Activated gamma-delta T cell (primary cell): ENCODE data around the gene RAMAC.
"Not testable (repeated sequence)": the region's sequence is repeated elsewhere in the genome, so short reads cannot be mapped to it uniquely, and the experiment has no call there.

Experiments
- DNase-seq: peaks from one replicate; lab custom pipeline; 2025; lab: John Stamatoyannopoulos, UW
- total RNA-seq, 2 donors: gene quantifications; one replicate each; lab custom pipeline; 2026; lab: John Stamatoyannopoulos, UW

The RAMAC gene
- 13.3 to 18.6 reads per million in 2 donors for total RNA-seq

DNA sequence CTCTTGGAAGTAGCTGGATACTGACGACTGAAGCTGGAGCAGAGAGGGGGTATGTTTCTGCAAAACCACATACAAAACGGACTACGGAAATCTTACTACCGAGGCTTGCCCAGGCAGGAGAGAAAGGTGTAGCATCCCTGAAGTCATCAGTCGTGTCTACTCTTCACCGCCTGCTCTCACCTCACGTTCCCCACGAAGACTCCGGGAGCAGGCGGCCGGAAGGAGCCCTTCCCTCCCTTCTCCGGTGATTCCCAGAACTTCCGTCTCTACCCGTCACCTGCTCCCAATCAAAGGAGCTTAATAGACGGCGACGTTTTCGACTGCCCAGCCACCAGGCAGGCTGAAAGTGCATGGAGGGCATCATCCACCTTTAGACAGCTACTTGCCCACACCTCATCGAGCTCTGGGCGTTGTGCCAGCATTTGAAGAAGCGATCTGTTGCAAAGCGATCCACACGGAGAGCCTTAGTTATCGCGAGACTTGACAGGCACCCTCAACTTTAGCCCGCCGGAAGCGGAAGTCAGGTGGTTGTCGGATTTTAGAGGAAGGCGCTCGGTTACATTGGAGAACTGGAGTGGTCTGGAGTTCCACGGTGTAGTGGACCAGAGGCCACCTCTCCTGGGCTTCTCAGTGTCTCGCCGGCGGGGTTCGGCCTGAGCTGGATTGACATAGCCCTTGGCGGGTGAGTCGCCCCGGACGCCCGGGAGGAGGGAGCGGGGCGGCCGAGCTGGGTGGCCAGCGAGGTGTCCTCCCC is at the start of gene RAMAC:
Gene RAMAC (plus strand): TSS at position 523 of the 754 bp plus-strand sequence. CDS start 2,809 bp downstream, outside the sequence.
- no peak for DNase-seq

DNA sequence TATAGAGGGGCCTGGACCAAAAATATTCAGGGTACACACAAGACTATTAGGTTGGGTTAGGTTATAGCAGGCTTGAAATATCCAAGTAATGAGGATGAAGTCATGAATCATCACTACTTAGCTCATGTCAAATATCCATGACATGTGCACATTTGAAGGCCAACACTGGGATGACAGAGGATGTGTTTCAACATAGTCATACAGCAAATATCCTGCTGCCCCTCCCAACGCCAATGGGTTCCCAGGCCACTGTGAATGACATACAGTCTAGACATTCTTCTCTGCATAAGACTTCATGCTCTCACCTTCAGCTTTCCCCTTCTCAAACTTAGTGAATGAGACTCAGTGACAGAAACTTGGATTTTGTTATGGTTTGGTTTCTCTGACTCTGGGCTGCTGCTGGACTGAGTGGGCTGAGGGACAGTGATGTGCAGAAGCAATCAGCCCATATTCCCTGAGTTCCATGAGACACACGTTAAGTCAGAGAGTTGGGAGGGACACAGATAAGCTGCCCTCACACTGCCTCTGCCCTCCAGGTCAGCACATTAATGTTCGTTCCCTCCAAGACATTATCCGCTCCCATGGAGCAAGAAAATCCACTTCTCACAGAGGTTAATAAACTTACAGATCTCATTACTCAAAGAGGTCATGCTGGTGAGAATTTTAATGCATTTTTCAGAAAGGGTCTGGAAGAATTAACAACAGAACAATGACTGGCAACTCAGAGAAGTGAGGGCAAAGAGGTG is 48.9 kb upstream of the RAMAC start:
- DNase-seq, result no peak

DNA sequence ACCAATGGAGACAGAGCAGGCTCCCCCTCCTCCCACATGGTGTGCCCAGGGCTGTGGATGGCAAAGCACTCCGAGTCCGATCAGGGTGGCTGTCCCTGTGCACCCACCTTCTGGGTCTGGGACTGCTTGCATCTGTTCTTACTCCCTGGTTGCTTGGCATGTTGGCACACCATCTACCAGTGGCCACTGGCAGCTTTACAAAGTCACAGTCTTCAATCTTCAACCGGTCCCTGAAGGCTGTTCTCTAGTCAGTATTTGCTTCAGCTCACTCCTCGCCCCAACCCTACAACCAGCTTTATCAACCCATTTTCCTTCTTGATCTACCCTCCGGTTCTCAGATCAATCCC is 48.3 kb upstream of the RAMAC start:
- DNase-seq, result no peak

DNA sequence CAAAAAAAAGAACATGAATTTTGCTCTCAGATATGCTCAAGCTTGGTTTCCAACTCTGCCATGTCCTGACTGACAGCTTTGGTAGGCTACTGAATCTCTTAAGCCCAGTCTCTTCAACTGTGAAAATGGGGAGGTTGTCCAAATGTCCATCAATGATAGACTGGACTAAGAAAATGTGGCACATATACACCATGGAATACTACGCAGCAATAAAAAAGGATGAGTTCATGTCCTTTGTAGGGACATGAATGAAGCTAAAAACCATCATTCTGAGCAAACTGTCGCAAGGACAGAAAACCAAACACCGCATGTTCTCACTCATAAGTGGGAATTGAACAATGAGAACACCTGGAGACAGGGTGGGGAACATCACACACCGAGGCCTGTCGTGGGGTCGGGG is 46.3 kb upstream of the RAMAC start:
- DNase-seq, result not testable (repeated sequence)

DNA sequence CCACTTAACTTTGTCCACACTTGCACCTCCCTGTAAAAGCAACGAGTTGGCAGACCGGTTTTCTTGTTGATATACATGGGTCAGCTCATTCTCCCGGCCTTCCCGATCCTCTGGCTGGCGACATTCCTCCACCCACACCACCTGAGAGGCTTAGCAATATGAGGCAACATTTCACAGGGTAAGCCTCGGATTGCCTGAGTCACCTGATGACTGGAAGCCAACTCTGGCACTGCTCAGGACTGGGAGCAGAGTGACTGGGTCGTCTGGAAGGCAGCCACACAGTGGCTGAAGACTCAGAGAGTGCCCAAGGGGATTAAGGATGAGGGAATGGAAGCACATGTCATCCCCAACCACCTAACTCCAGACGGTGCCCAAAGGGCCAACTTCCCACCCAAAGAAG is 43.3 kb upstream of the RAMAC start:
- no peak for DNase-seq

DNA sequence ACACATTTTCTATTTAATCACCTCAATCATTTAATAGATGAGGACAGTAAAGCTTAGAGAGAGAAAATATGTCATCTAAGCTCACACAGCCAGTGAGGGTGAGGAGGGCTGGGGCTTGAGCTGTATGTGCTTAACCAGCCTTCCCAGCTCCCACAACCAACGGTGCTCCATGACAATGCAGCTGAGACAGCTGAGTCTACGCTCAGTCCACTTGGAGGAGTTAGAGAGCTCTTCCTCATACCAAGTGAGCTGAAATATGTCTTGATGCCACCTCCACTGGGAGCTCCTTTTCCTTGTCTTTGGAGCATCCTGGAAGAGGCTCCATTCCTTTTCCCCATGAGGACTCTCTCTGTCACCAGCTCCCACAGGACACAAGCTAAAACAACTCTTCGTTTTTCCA is 42.8 kb upstream of the RAMAC start:
- DNase-seq, result no peak

DNA sequence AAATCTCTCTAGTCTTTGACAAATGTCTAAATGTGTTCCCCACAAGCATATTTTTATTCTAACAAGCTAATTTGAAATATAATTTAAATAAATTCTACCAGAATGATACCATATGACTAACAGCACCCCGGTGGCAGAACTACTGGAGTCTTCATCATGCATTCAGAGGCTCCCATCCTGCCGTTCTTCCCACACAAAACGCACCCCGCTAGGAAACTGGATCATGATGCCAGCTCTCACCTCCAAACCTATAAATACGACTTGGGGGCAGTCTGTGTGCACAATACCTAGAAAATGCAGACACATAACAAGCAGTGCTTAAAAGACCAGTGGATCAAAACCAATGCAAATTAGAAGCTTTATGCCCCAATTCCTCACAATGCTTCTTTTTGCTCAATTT is 42.0 kb upstream of the RAMAC start:
- DNase-seq, result no peak

DNA sequence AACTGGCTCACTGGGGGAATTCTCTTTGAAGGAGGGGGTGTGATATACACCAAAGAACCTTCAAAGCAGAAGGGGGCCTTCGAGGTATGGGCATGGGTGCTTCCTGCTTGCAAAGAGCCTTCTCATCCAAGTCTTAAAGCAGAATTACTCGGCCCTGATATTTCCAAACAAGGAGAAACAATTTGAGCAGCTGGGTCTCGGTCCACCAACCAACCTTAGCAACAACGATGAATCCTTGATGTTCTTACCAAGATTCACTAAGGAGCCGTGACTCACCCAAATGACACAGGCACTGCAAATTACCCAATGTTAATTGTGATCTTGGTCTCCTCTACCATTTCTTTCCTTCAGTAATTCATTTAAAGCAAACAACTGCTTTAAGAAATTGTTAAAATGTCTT is 41.2 kb upstream of the RAMAC start:
- no peak for DNase-seq

DNA sequence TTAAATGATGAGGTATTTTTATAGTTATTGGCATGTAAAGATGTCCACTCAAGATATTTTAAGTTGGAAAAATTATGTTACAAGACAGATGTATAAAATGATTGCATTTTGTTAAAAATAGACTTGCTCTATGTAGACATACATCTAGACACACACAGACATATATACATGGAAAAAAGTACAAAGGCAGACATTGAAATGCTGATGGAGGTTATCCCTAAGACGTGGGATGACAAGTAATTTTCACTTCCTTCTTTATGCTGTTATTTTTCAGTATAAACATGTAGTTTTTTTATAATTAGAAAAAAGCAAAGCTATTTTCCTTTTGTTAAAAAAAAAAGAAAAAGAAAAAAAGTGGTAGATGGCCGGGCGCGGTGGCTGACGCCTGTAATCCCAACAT is 40.7 kb upstream of the RAMAC start:
- DNase-seq, result no peak

DNA sequence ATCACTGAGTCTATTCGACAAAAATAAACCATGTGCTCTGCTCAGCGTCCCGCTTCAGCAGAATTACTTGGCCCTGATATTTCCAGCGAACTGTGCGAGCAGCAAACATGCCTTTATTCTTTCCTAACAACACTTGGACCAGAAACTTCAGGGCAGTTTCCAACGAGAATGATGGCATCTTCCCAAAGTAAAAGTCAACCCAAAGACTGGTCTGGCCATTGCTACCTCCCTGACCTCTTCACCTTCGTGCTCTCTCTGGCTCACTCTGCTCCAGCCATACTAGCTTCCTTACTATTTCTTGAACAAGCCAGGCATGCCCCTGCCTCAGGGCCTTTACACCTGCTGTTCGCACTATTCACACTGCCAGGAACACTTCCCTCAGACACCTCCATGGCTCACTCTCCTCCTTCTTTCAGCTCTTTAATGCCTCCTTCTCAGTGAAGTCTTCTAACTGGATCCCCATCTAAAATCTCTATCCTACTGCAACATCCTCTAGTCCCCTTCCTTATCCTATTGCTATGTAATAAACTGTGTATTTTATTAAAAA is 39.8 kb upstream of the RAMAC start:
- DNase-seq, result no peak

DNA sequence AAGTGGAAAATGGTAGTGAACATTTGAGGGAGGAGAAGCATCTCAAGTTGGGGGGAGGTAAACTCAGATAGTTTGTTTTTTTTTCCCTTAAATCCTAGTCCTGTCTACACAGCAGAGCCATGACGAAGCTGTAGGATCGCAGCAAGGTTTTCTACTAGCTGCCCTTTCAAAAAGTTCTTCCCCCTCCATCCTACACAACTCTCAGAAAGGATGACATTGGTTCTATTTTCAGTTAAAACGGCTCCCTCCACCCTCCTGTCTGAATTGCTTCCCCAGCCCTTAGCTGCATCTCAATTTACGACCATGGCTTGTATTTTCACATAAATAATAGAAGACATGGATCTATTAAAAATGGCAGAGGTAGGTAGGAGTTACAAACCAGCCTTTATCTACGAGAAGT is 35.7 kb upstream of the RAMAC start:
- no peak for DNase-seq

DNA sequence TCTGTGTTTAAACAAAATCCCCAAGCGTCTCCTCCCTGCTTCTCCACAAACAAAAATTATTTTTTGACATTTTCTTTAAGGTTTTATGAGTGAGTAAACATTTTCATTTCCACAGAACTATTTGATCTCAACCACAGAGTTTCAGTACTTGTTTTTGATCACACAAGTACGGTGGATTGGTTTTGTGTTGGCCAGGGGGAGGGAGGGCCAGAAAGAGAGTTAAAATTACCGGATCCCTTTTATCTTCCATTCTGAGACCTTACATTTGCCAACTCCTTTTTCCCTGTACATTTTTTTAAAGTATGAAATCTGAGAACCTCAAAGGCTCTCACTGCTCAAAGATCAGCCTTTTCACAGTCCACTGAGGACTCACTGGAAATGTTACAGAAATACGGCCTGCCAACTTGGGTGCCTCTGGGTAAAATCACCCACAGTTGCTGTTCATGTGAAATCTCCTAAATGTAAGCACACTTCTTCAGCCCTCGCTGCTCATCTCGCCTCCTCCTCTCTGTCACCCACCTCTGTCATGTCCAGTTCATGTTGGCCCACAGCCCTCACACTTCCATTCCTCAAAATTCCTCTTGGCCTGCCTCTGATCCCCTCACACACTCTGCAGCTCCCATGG is 35.2 kb upstream of the RAMAC start:
- DNase-seq, result no peak

DNA sequence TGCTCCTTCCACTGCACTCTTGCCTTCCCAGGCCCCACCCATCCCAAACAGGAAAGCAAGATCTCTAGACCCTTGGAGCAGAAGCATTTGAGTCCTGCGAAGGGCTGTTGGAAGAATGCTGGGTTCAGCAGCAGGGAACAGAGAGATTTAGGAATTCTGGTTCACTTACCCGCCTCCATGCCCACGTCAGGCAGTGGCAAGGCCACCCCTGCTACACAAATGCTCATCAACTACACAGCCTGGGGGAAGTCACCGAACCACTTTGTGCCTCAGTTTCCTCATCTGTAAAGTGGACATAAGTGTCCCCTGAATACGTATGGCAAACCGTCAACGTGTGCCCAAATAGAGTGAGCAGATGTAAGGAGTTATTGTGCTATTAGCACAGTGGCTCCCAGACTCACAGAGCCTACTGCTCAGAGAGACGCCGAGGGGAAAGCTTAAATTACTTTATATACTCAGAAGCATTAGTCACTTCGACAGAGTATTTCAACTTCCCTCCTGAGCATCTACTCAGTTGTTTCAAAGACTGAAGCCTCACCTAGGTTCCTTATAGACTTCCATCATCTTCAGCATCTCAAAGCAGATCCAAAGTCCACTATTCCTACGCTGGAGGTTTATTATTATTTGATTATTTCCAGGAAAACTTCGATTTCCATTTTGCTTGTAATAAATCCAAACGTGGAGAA is 34.4 kb upstream of the RAMAC start:
- DNase-seq, result no peak

DNA sequence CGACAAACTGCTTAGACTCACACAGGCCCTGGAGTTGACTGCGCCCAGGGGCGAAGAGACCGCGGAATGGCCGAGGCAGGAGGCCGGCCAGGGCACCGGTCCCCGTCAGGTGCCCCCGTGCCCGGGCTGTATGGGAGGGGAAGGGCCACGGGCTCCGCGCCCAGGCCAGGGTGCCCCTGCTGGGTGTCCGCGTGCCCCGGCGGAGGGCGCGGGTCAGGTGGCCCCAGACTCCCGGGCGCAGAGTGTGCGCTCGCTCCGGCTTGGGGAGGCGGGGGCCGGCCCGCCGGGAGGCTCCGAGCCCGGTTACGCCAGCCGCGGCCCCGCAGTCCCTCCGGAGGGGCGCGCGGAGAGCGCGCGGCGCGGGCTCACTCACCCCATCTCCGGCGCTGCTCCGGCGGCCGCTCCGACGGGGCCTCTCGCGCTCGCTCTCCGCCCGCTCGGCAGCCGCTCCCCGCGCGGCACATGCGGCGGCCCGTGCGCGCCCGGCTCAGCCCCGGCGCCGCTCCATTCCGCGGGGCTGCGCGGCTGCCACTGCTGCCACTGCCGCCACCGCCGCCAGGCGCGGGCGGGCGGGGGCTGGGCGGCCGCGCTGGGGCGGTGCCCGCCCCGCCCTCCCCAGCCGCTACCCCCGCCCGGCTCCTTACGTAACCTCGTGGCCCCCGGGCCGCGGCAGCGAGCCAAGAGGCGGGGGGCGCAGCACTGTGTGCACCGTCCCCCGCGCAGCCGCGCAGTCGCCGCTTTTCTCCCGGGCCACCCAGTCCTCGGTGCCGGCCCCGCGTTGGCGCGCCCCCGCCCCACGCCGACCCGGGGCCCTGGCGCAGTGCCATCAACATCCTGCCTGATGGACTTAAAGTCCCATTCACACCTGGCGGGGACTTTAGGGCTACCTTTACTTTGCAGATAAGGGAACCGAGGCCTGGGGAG is 33.6 kb upstream of the RAMAC start, which contains the start of gene HOMER2:
Gene HOMER2 (minus strand): TSS at position 563 of the 924 bp plus-strand sequence. CDS start 185 bp downstream, at position 378.
- DNase-seq, result no peak

DNA sequence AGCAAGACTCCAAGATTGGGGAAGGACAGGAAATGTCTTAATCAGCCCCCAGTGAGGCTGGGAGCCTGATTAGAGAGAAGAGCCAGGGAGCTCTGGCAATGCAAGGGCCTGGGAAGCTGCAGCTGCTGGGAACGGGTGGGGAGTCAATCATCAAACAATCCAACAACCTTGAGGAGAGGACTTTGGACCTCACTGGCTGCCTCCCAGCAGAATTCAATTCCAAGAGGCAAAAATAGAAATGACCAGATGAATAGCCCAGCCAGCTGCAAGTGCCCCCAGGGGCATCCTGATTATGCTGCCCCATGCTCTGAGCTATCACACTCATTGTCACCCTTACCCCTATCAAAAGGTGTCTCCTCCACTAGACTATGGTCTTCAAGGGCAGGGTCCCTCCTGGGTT is 27.4 kb upstream of the RAMAC start:
- DNase-seq, result no peak

DNA sequence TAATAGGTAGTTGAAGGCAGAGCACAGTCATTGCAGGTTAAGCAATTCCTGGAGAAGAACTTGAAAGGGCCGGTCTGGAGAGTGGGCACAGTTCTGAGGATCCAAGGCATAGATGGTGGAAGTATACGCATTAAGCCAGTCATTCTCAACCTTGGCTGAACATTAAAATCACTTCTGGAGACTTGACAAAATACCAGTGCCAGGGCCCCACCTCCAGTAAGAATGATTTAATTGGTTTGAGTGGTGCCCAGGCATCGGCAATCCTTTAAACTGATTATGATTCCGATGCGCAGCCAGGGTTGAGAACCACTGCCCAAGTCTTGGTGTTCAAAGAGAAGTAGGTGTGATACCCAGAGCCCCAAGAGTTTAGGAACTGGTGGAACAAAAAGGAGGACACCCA is 26.6 kb upstream of the RAMAC start:
- DNase-seq, result no peak

DNA sequence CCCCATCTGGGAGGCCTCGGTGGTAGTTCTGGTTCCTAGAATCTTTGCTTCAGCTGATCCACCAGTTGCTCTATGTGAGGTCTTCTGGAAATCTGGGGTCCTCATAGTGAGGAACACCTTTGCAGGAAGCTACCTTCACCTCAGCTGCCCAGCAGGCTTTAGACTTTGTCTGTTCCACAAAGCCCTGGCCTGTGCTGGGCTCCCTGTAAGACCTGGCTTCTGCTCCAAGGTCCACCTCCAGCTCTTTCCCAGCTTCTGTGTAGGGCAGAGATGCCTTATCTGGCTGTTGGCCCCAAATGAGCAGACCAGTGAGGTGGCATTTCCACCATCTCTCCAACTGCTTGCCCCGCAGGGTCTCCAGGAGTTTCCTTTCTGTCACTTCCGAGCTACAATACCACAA is 25.2 kb upstream of the RAMAC start:
- DNase-seq, result no peak

DNA sequence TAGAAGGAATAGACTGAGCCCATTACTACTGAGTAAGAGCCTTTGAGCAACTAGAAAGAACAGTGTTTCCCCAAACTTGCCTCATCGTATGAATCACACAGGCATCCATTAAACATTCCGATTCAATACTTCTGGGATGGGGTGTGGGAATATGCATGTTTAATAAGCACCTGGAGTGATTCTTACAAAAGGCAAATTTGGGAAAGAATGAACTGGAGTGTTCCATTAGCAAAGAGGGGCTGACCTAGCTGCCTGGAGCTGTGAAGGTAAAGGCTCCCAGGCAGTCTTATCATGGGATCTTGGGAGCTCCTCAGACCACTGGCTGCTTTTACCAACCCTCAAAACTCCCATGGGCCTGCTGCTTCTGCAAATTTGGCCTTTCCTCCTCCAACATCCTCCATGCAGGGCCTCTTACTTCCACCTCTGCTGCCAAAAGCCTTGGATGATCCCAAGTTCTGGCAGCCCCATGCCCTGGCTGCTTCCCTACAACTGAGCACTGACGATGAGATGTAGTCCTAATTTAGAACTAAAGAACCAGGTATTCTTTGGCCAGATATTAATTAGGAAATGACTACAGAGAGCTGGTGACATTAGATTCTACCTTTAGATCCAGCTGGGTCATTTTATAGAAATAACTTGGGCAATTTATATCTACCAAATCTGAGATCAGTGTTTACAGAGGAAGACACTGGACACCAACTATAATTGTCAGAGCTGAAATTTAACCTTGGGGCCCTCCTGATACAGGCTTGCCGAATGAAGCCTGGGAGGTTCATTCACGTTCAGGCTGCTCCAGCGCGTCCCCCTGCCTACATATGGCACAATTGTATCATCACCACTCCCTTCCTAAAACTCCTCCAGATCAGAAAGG is 22.3 kb upstream of the RAMAC start:
- DNase-seq, result no peak

DNA sequence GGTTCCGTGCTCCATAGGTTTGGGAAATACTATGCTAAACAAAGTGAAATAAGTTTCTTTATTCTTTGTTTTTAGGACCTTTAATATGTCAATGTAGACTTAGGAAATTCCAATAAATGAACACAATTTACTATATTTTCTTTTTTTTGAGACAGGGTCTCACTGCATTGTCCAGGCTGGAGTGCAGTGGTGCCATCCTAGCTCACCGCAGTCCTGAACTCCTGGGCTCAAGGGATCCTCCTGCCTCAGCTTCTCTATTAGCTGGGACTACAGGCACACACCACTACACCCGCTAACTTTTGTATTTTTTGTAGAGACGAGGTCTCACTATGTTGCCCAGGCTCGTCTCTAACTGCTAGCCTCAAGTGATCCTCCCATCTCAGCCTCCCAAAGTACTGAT is 21.1 kb upstream of the RAMAC start:
- DNase-seq, result no peak

DNA sequence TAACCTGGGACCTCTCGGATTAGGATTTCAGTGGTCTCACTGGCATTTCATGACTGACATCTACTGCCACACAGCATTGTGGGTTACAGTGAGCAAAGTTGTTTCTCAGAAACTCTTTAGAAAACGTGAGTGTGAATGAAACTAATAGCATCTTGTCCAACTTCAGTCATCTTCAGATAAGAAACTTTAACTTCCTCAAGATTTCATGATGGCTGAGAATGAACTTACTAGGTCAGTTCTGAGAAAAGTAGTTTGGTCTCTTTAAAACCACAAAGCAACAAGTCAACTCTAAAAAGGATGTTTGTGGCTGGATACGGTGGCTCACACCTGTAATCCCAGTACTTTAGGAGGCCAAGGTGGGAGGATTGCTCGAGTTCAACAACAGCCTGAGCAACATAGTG is 19.3 kb upstream of the RAMAC start:
- DNase-seq, result no peak
